Transverse colon (tissue), 4 donors: Measurements from ENCODE around the gene TRAM2. TPM values are rescaled to one million over a fixed set of nuclear protein-coding genes. Genes with fewer than 3 reads are reported as not detected.
"Not testable (repeated sequence)": the region's sequence is repeated elsewhere in the genome, so short reads cannot be mapped to it uniquely, and the experiment has no call there.

Experiments
- DNase-seq: peaks from one replicate; pipeline ENCODE4 v3.0.0-alpha.2; 2019
- H3K27ac ChIP-seq, 4 donors: fragments of 200-600 bp; sonication (generic); 2 replicates each; pipeline ENCODE4 v1.5.1; 2016 to 2018; ENCODE audit warnings: inconsistent platforms in 4 of 4
- H3K27me3 ChIP-seq: fragments of 200-600 bp; sonication (generic); 2 replicates; pipeline ENCODE4 v1.5.1; 2017; ENCODE audit warnings: inconsistent platforms
- H3K36me3 ChIP-seq, 4 donors: fragments of 200-600 bp; sonication (generic); 2 replicates each; pipeline ENCODE4 v1.5.1; 2017 to 2019; ENCODE audit warnings: inconsistent platforms in 4 of 4
- H3K4me1 ChIP-seq, 4 donors: fragments of 200-600 bp; sonication (generic); 2 replicates each; pipeline ENCODE4 v1.5.1; 2017 to 2020; ENCODE audit warnings: inconsistent platforms in 4 of 4
- H3K4me3 ChIP-seq, 4 donors: fragments of 200-600 bp; sonication (generic); 1 replicate in 1 of 4; 2 replicates in 3 of 4; pipeline versions ENCODE4 v1.5.1 to v1.6.1; 2017 to 2019; ENCODE audit warnings: inconsistent platforms in 4 of 4
- H3K9me3 ChIP-seq, 2 donors: fragments of 200-600 bp; sonication (generic); 2 replicates each; pipeline ENCODE4 v1.5.1; 2017 to 2019; ENCODE audit warnings: inconsistent platforms in 2 of 2
- EP300 ChIP-seq: sonication (generic); formaldehyde crosslinking; IDR thresholded peaks from one replicate; pipeline ENCODE4 v1.6.1; 2017; ENCODE audit warnings: antibody characterized with exemption, low read depth
- POLR2A ChIP-seq: fragments of 450-650 bp; IDR thresholded peaks from one replicate; pipeline ENCODE4 v1.6.1; 2016; ENCODE audit warnings: antibody characterized with exemption, mild to moderate bottlenecking, moderate library complexity
- POLR2AphosphoS5 ChIP-seq, 3 donors: sonication (generic); formaldehyde crosslinking; IDR thresholded peaks; one replicate each; pipeline ENCODE4 v1.6.1; 2016; ENCODE audit warnings: antibody characterized with exemption in 3 of 3
- WGBS, 2 donors: methylation state at CpG; one replicate each; pipeline ENCODE4 v1.1.5; 2018; ENCODE audit warnings: low coverage in 1 of 2; 5-methylcytosine and 5-hydroxymethylcytosine counted together
- in situ Hi-C, 4 donors: fragments of 200-750 bp; cut with MboI; loops; one replicate each; pipeline versions ENCODE4 v1.15.0 to v1.15.1; 2017; ENCODE audit warnings: low sequenced_read_pairs in 3 of 4, low pct_ligation_motif_present in 1 of 4, low pct_unique_long_range_greater_than_20kb in 1 of 4
- intact Hi-C: fragments of 100-400 bp; cut with DNase I; formaldehyde crosslinking; loops from one replicate; pipeline ENCODE4 v1.15.1; 2023; ENCODE audit warnings: low total_unique reads
- total RNA-seq, 4 donors: library from RNA; depleted of rRNA; stranded (reverse); fragments of >200 nt; gene quantifications; one replicate each; pipeline ENCODE4 v1.1.0, GENCODE V29; 2016
- TF ChIP-seq, protein P1 (sequence below), 5 experiments: fragments of 200-600 bp in 3 of 5; fragments of 450-650 bp in 2 of 5; sonication (generic) in 3 of 5; IDR thresholded peaks; 1 replicate in 2 of 5; 2 replicates in 3 of 5; pipeline ENCODE4 v1.5.1; 2016 to 2017; ENCODE audit warnings: antibody characterized with exemption in 5 of 5, inconsistent platforms in 3 of 5, mild to moderate bottlenecking in 2 of 5, moderate library complexity in 1 of 5

Gene TRAM2
- total RNA-seq, 4 donors from 2014 or later: 8.4 to 15.4 (median 11.7) TPM

GRCh38 chr6:52475307-52475706 is 101.6 kb downstream of the TRAM2 start:
- Histone ChIP-seq H3K9me3 (no peaks in the 10 kb centered on the region), H3K4me3 (no peak overlapping the region), H3K4me1 (no peaks in the 10 kb centered on the region), H3K27ac (no peak overlapping the region), H3K27me3 (no peaks in the 10 kb centered on the region), H3K36me3 (no peaks in the 10 kb centered on the region)
- no peak for TF ChIP-seq POLR2A
- no peak for TF ChIP-seq POLR2AphosphoS5 (IDR thresholded peaks at IDR 0.05)
- TF ChIP-seq, protein P1, sequence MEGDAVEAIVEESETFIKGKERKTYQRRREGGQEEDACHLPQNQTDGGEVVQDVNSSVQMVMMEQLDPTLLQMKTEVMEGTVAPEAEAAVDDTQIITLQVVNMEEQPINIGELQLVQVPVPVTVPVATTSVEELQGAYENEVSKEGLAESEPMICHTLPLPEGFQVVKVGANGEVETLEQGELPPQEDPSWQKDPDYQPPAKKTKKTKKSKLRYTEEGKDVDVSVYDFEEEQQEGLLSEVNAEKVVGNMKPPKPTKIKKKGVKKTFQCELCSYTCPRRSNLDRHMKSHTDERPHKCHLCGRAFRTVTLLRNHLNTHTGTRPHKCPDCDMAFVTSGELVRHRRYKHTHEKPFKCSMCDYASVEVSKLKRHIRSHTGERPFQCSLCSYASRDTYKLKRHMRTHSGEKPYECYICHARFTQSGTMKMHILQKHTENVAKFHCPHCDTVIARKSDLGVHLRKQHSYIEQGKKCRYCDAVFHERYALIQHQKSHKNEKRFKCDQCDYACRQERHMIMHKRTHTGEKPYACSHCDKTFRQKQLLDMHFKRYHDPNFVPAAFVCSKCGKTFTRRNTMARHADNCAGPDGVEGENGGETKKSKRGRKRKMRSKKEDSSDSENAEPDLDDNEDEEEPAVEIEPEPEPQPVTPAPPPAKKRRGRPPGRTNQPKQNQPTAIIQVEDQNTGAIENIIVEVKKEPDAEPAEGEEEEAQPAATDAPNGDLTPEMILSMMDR (IDR thresholded peaks at IDR 0.05): no peak
- no peak for TF ChIP-seq EP300
- intact Hi-C loops (no loop called here), in situ Hi-C loops (no loop called here)
- WGBS, 2 donors: 65 to 81% methylated on average over 2 of the region's 2 CpGs
- DNase-seq: no peak

GRCh38 chr6:52474173-52474572 is 102.7 kb downstream of the TRAM2 start:
- 94 to 96% methylated on average over 3 to 4 of the region's 4 CpGs for WGBS, 2 donors
- in situ Hi-C loops: no loop called here
- no peaks in the 10 kb centered on the region for H3K4me1 ChIP-seq
- H3K36me3 ChIP-seq: no peaks in the 10 kb centered on the region
- H3K27me3 ChIP-seq: no peaks in the 10 kb centered on the region
- no peak overlapping the region for H3K4me3 ChIP-seq
- no peak for DNase-seq
- no peaks in the 10 kb centered on the region for H3K9me3 ChIP-seq
- no peak overlapping the region for H3K27ac ChIP-seq
- TF ChIP-seq POLR2A: no peak
- TF ChIP-seq, protein P1 (IDR thresholded peaks at IDR 0.05): no peak
- no peak for TF ChIP-seq EP300
- TF ChIP-seq POLR2AphosphoS5 (IDR thresholded peaks at IDR 0.05): no peak
- intact Hi-C loops: no loop called here

DNA sequence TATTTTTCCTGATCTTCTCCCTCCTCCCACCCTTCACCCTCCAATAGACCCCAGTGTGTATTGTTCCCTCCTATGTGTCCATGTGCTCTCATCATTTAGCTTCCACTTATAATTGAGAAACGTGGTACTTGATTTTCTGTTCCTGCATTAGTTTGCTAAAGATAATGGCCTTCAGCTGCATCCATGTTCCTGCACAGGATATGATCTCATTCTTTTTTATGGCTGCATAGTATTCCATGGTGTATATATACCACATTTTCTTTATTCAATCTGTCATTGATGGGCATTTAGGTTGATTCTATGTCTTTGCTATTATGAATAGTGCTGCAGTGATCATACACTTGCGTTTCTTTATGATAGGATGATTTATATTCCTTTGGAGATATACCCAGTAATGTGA is 115.7 kb downstream of the TRAM2 start:
- intact Hi-C loops, H3K4me3 ChIP-seq, H3K27ac ChIP-seq, H3K4me1 ChIP-seq, DNase-seq, H3K36me3 ChIP-seq, H3K27me3 ChIP-seq, H3K9me3 ChIP-seq, in situ Hi-C loops: not testable (repeated sequence)
- 76 to 93% methylated on average over 2 of the region's 2 CpGs for WGBS, 2 donors

- Histone ChIP-seq H3K4me1 (no peaks in the 10 kb centered on the region), H3K27ac (no peak overlapping the region), H3K4me3 (no peak overlapping the region), H3K27me3 (no peaks in the 10 kb centered on the region), H3K9me3 (no peaks in the 10 kb centered on the region), H3K36me3 (no peaks in the 10 kb centered on the region)
- intact Hi-C loops (no loop called here), in situ Hi-C loops (no loop called here)
- WGBS, 2 donors: 92 to 96% methylated on average over 2 of the region's 2 CpGs
- TF ChIP-seq, protein P1 (IDR thresholded peaks at IDR 0.05): no peak
- no peak for TF ChIP-seq EP300
- TF ChIP-seq POLR2A: no peak
- no peak for TF ChIP-seq POLR2AphosphoS5 (IDR thresholded peaks at IDR 0.05)
- DNase-seq: no peak
Observed at GRCh38 chr6:52457096-52457495, 119.8 kb downstream of the TRAM2 start.

- H3K36me3 ChIP-seq: no peaks in the 10 kb centered on the region
- no peaks in the 10 kb centered on the region for H3K4me1 ChIP-seq
- in situ Hi-C loops (no loop called here), intact Hi-C loops (no loop called here)
- no peak overlapping the region for H3K4me3 ChIP-seq
- no peak for DNase-seq
- H3K27me3 ChIP-seq: no peaks in the 10 kb centered on the region
- H3K9me3 ChIP-seq: peaks cover 5 to 10% of the 10 kb centered on the region in 2 donors
- WGBS, 2 donors: 97% methylated on average over 2 of the region's 2 CpGs; no CpG with 5 or more reads in 1 of the 2 donors
- H3K27ac ChIP-seq: no peak overlapping the region
- TF ChIP-seq POLR2A (no peak), EP300 (no peak), POLR2AphosphoS5 (IDR thresholded peaks at IDR 0.05) (no peak)
- TF ChIP-seq, protein P1 (IDR thresholded peaks at IDR 0.05): no peak
Observed at GRCh38 chr6:52454556-52454955, 122.3 kb downstream of the TRAM2 start.
